NCI-H1417 treated with DMSO at 0.1 percent for 48 hours (cell line): ENCODE results near the gene GGT5.

Experiments used
- DNase-seq: peaks from one replicate; lab custom pipeline; 2025; lab: John Stamatoyannopoulos, UW

The GGT5 gene

GRCh38 chr22:24181996-24182899, 62.6 kb downstream of the GGT5 start:
- no peak for DNase-seq

GRCh38 chr22:24181088-24181995, 63.5 kb downstream of the GGT5 start, which contains the start of gene SUSD2:
Gene SUSD2 (plus strand): TSS chr22:24181487. CDS start chr22:24181520, 33 bp downstream.
- no peak for DNase-seq

- DNase-seq = no peak
These were observed 64.4 kb downstream of the GGT5 start for GRCh38 chr22:24180316-24181087.

- DNase-seq = no peak
These were observed 65.2 kb downstream of the GGT5 start for GRCh38 chr22:24179478-24180210.

GRCh38 chr22:24178502-24179440, 66.1 kb downstream of the GGT5 start:
- no peak for DNase-seq

- DNase-seq = no peak
These were observed 66.9 kb downstream of the GGT5 start for GRCh38 chr22:24178021-24178431.

GRCh38 chr22:24177456-24177855, 67.4 kb downstream of the GGT5 start:
- DNase-seq = no peak

- no peak for DNase-seq
These were observed 67.8 kb downstream of the GGT5 start for GRCh38 chr22:24177045-24177444.

- DNase-seq = no peak
These were observed 68.3 kb downstream of the GGT5 start for GRCh38 chr22:24176630-24177029.

GRCh38 chr22:24176040-24176439, 68.8 kb downstream of the GGT5 start:
- DNase-seq = no peak

GRCh38 chr22:24175160-24175808, 69.6 kb downstream of the GGT5 start:
- DNase-seq = no peak

GRCh38 chr22:24171822-24172221, 73.1 kb downstream of the GGT5 start:
- DNase-seq = no peak

- DNase-seq = no peak
These were observed 74.2 kb downstream of the GGT5 start for GRCh38 chr22:24170632-24171031.

GRCh38 chr22:24170188-24170587, 74.7 kb downstream of the GGT5 start:
- no peak for DNase-seq
